Peyer's patch (tissue), 4 donors: ENCODE results near the gene BIN1.

Source experiments
- POLR2A ChIP-seq, 2 donors: fragments of 450-650 bp; IDR thresholded peaks; one replicate each; pipeline ENCODE4 v1.5.1; 2017; ENCODE audit warnings: antibody characterized with exemption in 2 of 2, mild to moderate bottlenecking in 2 of 2, moderate library complexity in 2 of 2
- TF ChIP-seq, protein P1 (sequence below), 6 experiments: fragments of 450-650 bp in 4 of 6; fragments of 200-600 bp in 2 of 6; sonication (generic) in 1 of 6; IDR thresholded peaks; one replicate each; pipeline ENCODE4 v1.5.1; 2017 to 2019; ENCODE audit warnings: antibody characterized with exemption in 6 of 6, mild to moderate bottlenecking in 3 of 6, moderate library complexity in 1 of 6

DNA sequence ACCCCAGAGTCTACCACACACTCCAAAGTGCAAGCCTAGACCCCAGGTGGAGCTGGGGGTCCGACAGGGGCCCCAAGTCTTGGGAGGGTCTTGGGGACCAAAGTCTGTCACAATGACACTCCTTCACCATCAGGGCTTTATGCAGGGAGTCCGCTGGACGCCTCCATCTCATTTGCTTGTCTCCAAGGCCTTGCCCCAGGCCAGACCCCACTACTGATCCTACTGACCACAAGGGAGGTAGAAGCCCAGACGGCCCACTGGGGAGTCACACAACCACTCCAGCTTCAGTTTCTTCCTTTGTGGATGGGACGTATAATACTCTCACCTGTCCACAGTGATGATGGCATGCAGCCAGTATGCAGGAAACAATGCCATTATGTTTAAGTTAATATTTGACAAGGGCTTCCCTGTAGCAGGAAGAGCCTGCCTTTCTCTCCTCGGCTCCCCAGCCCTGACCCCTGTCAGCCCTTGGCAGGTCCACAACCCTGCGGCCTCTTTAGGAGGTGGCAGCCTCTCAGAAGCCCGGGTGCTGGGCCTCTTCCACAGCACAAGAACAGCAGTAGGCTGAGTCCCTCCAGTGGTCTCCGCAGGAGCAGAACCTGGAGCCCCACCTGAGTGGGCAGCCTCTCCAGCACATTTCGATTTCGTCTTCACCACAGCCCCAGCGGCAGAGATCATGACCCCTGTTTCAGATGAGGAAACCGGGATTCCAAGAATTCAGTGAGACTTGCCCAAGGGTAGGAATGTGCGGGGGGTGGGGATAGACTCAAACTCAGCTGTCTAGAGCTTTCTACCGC lies 6.5 kb downstream of the BIN1 start:
- TF ChIP-seq, protein P1, sequence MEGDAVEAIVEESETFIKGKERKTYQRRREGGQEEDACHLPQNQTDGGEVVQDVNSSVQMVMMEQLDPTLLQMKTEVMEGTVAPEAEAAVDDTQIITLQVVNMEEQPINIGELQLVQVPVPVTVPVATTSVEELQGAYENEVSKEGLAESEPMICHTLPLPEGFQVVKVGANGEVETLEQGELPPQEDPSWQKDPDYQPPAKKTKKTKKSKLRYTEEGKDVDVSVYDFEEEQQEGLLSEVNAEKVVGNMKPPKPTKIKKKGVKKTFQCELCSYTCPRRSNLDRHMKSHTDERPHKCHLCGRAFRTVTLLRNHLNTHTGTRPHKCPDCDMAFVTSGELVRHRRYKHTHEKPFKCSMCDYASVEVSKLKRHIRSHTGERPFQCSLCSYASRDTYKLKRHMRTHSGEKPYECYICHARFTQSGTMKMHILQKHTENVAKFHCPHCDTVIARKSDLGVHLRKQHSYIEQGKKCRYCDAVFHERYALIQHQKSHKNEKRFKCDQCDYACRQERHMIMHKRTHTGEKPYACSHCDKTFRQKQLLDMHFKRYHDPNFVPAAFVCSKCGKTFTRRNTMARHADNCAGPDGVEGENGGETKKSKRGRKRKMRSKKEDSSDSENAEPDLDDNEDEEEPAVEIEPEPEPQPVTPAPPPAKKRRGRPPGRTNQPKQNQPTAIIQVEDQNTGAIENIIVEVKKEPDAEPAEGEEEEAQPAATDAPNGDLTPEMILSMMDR (IDR thresholded peaks at IDR 0.05) = no peak
- peak; percentile 43 to 67 for TF ChIP-seq POLR2A (IDR thresholded peaks at IDR 0.05)
